HCT116 (cell line): ENCODE results near the gene SGMS1. TPM values are rescaled to one million over a fixed set of nuclear protein-coding genes. Genes with fewer than 3 reads are reported as not detected.

ENCODE experiments used
- ATAC-seq: fragments of 200-7000 bp; cut with Tn5 transposase; 2 replicates; pipeline ENCODE4 v1.9.1; 2020; ENCODE audit warnings: mild to moderate bottlenecking, moderate library complexity
- BruUV-seq: library from RNA; stranded (reverse); fragments of 400-500 nt; replicated peaks from 2 replicates; lab custom pipeline; 2021; lab: Mats Ljungman, UMichigan
- CTCF ChIA-PET: fragments of 300-600 bp; sonication (Branson Sonifier 250); formaldehyde crosslinking; loops from one replicate; lab custom pipeline; 2021; ENCODE audit warnings: antibody characterized with exemption; lab: Charles Lee
- POLR2A ChIA-PET: fragments of 300-600, 350-600 bp; sonication (Branson Sonifier 250); formaldehyde crosslinking; loops from one replicate; lab custom pipeline; 2021; ENCODE audit warnings: antibody characterized with exemption; lab: Charles Lee
- RAD21 ChIA-PET, 2 experiments: fragments of 300-600 bp; sonication (Branson Sonifier 250); formaldehyde crosslinking; loops; one replicate each; lab custom pipeline; 2023; ENCODE audit warnings: low total read pairs in 2 of 2; ENCODE audit not compliant: uncharacterized antibody in 2 of 2, unreplicated experiment in 2 of 2, low non-redundant PET in 1 of 2; lab: Charles Lee
- DNase-seq: peaks from one replicate; pipeline ENCODE4 v3.0.0-alpha.2; 2010; ENCODE audit warnings: low read depth, low spot score
- H2AFZ ChIP-seq: fragments of 200-600 bp; shearing (Covaris generic), sonication (generic); 2 replicates; pipeline ENCODE4 v1.6.1; 2017; ENCODE audit warnings: low read depth, mixed run types, mixed read lengths, antibody characterized with exemption, low read length; ENCODE audit not compliant: poor library complexity, severe bottlenecking
- H3K27ac ChIP-seq: 2 replicates; pipeline ENCODE4 v1.5.1; 2012; ENCODE audit warnings: low read depth, low read length
- H3K27me3 ChIP-seq: fragments of 200-600 bp; sonication (generic); 2 replicates; pipeline ENCODE4 v1.6.1; 2016; ENCODE audit warnings: mixed run types, low read length, mixed read lengths; ENCODE audit not compliant: insufficient read depth
- H3K36me3 ChIP-seq, 2 experiments: fragments of 200-500 bp in 1 of 2; fragments of 200-600 bp in 1 of 2; sonication (Bioruptor generic) in 1 of 2; sonication (generic) in 1 of 2; 2 replicates each; pipeline versions ENCODE4 v1.5.1 to v1.6.1; 2014 to 2016; ENCODE audit warnings: low read length in 2 of 2, inconsistent platforms in 1 of 2, mixed read lengths in 1 of 2, mixed run types in 1 of 2; ENCODE audit not compliant: insufficient read depth in 2 of 2, control insufficient read depth in 1 of 2
- H3K4me1 ChIP-seq, 2 experiments: fragments of 200-600 bp in 1 of 2; sonication (generic) in 1 of 2; 2 replicates each; pipeline versions ENCODE4 v1.5.1 to v1.6.1; 2012 to 2017; ENCODE audit warnings: low read length in 2 of 2, inconsistent platforms in 1 of 2, mild to moderate bottlenecking in 1 of 2, mixed read lengths in 1 of 2, mixed run types in 1 of 2, moderate library complexity in 1 of 2; ENCODE audit not compliant: insufficient read depth in 2 of 2, control insufficient read depth in 1 of 2
- H3K4me2 ChIP-seq: fragments of 200-600 bp; sonication (generic); 2 replicates; pipeline ENCODE4 v1.6.1; 2017; ENCODE audit warnings: mixed run types, low read length, mixed read lengths
- H3K4me3 ChIP-seq, 2 experiments: fragments of 200-600 bp in 1 of 2; sonication (generic) in 1 of 2; replicated peaks in 1 of 2; 2 replicates each; pipeline ENCODE4 v1.5.1; 2011 to 2016; ENCODE audit warnings: low read length in 2 of 2, control low read depth in 1 of 2, low read depth in 1 of 2, mild to moderate bottlenecking in 1 of 2, mixed read lengths in 1 of 2, mixed run types in 1 of 2
- H3K79me2 ChIP-seq: fragments of 200-600 bp; sonication (generic); 2 replicates; pipeline ENCODE4 v1.6.1; 2017; ENCODE audit warnings: mild to moderate bottlenecking, mixed run types, low read length, moderate library complexity, mixed read lengths; ENCODE audit not compliant: insufficient read depth
- H3K9ac ChIP-seq: fragments of 200-600 bp; sonication (generic); 2 replicates; pipeline ENCODE4 v1.6.1; 2016; ENCODE audit warnings: low read length, mixed read lengths
- H3K9me2 ChIP-seq: fragments of 200-600 bp; sonication (generic), shearing (Covaris generic); 2 replicates; pipeline ENCODE4 v1.6.1; 2017; ENCODE audit warnings: mixed run types, mild to moderate bottlenecking, moderate library complexity; ENCODE audit not compliant: insufficient read depth
- H3K9me3 ChIP-seq, 2 experiments: fragments of 200-500 bp in 1 of 2; fragments of 200-600 bp in 1 of 2; sonication (Bioruptor generic) in 1 of 2; sonication (generic) in 1 of 2; 2 replicates each; pipeline ENCODE4 v1.6.1; 2014 to 2017; ENCODE audit warnings: low read length in 2 of 2, mixed read lengths in 2 of 2, inconsistent platforms in 1 of 2, low read depth in 1 of 2, mild to moderate bottlenecking in 1 of 2, mixed run types in 1 of 2, moderate library complexity in 1 of 2; ENCODE audit not compliant: control insufficient read depth in 1 of 2, insufficient read depth in 1 of 2
- H4K20me1 ChIP-seq: fragments of 200-600 bp; sonication (generic), shearing (Covaris generic); 2 replicates; pipeline ENCODE4 v1.6.1; 2017; ENCODE audit warnings: mixed run types, mild to moderate bottlenecking, moderate library complexity; ENCODE audit not compliant: insufficient read depth
- CBX3 ChIP-seq: IDR thresholded peaks from 2 replicates; pipeline ENCODE4 v1.6.1; 2012; ENCODE audit warnings: low read depth
- EZH2 ChIP-seq: fragments of 200-600 bp; sonication (generic); IDR thresholded peaks from 2 replicates; pipeline ENCODE4 v1.6.1; 2017; ENCODE audit warnings: antibody characterized with exemption, mixed run types
- EZH2phosphoT487 ChIP-seq: fragments of 200-600 bp; IDR thresholded peaks from 2 replicates; pipeline ENCODE4 v1.6.1; 2018; ENCODE audit warnings: antibody characterized with exemption, borderline replicate concordance
- JUND ChIP-seq: IDR thresholded peaks from 2 replicates; pipeline ENCODE4 v1.6.1; 2012
- POLR2A ChIP-seq: IDR thresholded peaks from 2 replicates; pipeline ENCODE4 v1.7.0; 2011; ENCODE audit warnings: borderline replicate concordance; ENCODE audit not compliant: insufficient read depth, insufficient read length; ENCODE audit errors: extremely low read depth
- POLR2AphosphoS5 ChIP-seq: IDR thresholded peaks from 2 replicates; pipeline ENCODE4 v1.6.1; 2011; ENCODE audit warnings: mild to moderate bottlenecking, low read depth, low read length, moderate library complexity
- SIN3A ChIP-seq: IDR thresholded peaks from 2 replicates; pipeline ENCODE4 v1.6.1; 2012; ENCODE audit warnings: low read depth
- SP1 ChIP-seq: IDR thresholded peaks from 2 replicates; pipeline ENCODE4 v1.6.1; 2012; ENCODE audit warnings: low read depth
- SRF ChIP-seq: IDR thresholded peaks from 2 replicates; pipeline ENCODE4 v1.6.1; 2012; ENCODE audit warnings: low read depth
- TCF7L2 ChIP-seq: IDR thresholded peaks from 2 replicates; pipeline ENCODE4 v1.7.0; 2011; ENCODE audit warnings: borderline replicate concordance, inconsistent platforms; ENCODE audit not compliant: insufficient read depth, insufficient read length; ENCODE audit errors: extremely low read depth
- ZNF274 ChIP-seq: fragments of 200-500 bp; sonication (Bioruptor generic); IDR thresholded peaks from 2 replicates; pipeline ENCODE4 v1.6.1; 2014; ENCODE audit warnings: mild to moderate bottlenecking, low read depth, low read length, inconsistent platforms
- intact Hi-C: fragments of 100-400 bp; cut with micrococcal nuclease; formaldehyde crosslinking; loops from 2 replicates; pipeline ENCODE4 v1.10.0; 2022
- total RNA-seq: library from RNA; stranded (reverse); gene quantifications from one replicate; pipeline ENCODE4 v1.2.1, GENCODE V29; 2021; ENCODE audit not compliant: unreplicated experiment
- TF ChIP-seq, protein P1 (sequence below): IDR thresholded peaks from 2 replicates; pipeline ENCODE4 v1.6.1; 2012; ENCODE audit warnings: low read depth
- TF ChIP-seq, protein P2 (sequence below): IDR thresholded peaks from 2 replicates; pipeline ENCODE4 v1.6.1; 2011; ENCODE audit warnings: mild to moderate bottlenecking, low read length, moderate library complexity; ENCODE audit not compliant: insufficient replicate concordance; ENCODE audit errors: extremely low read depth
- TF ChIP-seq, protein P3 (sequence below), 3 experiments: fragments of 200-600 bp in 1 of 3; sonication (generic) in 1 of 3; IDR thresholded peaks in 2 of 3; conservative IDR thresholded peaks in 1 of 3; 2 replicates each; pipeline ENCODE4 v1.5.1; 2012 to 2017; ENCODE audit warnings: low read depth in 2 of 3, low read length in 2 of 3, antibody characterized with exemption in 1 of 3, borderline replicate concordance in 1 of 3, control low read depth in 1 of 3, mild to moderate bottlenecking in 1 of 3, mixed read lengths in 1 of 3, mixed run types in 1 of 3, moderate library complexity in 1 of 3; ENCODE audit not compliant: insufficient read depth in 1 of 3

SGMS1 gene
- total RNA-seq, 1 experiment from 2014 or later, result 29.1 TPM

DNA sequence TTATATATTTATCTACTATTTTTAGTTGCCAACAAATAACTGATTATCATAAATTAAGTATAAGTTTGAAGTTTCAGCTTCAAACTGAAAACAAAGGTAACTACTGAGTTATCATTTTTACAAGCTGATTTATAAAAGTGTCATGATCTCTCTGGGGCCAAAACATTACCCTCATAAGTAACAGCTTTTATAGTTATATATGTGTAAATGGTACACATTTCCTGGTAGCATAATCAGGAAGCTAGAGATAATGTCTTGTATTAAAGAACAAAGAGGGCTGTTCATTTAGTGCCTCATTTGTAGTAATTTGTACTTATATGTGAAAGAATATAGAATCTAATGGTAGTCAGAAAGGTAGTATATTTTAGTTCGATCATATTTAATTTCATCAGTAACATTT is 162.6 kb downstream of the SGMS1 start:
- BruUV-seq, result no TSS peak
- H2AFZ ChIP-seq, result no peak overlapping the region
- H3K4me2 ChIP-seq, result no peak overlapping the region
- H3K4me3 ChIP-seq, result no peak overlapping the region
- no peaks in the 10 kb centered on the region for H4K20me1 ChIP-seq
- H3K79me2 ChIP-seq, result no peaks in the 10 kb centered on the region
- ChIA-PET POLR2A (no interaction called here), CTCF (no interaction called here), RAD21 (no interaction called here)
- no peaks in the 10 kb centered on the region for H3K9me2 ChIP-seq
- H3K9ac ChIP-seq, result no peak overlapping the region
- no peak overlapping the region for H3K27ac ChIP-seq
- no peaks in the 10 kb centered on the region for H3K27me3 ChIP-seq
- no peaks in the 10 kb centered on the region for H3K36me3 ChIP-seq
- ATAC-seq (no peak), DNase-seq (no peak)
- H3K4me1 ChIP-seq, result no peaks in the 10 kb centered on the region
- intact Hi-C loops, result no loop called here
- H3K9me3 ChIP-seq, result no peaks in the 10 kb centered on the region
- TF ChIP-seq ZNF274 (no peak), EZH2phosphoT487 (no peak), JUND (no peak), SP1 (no peak), POLR2A (no peak)
- TF ChIP-seq, protein P1, sequence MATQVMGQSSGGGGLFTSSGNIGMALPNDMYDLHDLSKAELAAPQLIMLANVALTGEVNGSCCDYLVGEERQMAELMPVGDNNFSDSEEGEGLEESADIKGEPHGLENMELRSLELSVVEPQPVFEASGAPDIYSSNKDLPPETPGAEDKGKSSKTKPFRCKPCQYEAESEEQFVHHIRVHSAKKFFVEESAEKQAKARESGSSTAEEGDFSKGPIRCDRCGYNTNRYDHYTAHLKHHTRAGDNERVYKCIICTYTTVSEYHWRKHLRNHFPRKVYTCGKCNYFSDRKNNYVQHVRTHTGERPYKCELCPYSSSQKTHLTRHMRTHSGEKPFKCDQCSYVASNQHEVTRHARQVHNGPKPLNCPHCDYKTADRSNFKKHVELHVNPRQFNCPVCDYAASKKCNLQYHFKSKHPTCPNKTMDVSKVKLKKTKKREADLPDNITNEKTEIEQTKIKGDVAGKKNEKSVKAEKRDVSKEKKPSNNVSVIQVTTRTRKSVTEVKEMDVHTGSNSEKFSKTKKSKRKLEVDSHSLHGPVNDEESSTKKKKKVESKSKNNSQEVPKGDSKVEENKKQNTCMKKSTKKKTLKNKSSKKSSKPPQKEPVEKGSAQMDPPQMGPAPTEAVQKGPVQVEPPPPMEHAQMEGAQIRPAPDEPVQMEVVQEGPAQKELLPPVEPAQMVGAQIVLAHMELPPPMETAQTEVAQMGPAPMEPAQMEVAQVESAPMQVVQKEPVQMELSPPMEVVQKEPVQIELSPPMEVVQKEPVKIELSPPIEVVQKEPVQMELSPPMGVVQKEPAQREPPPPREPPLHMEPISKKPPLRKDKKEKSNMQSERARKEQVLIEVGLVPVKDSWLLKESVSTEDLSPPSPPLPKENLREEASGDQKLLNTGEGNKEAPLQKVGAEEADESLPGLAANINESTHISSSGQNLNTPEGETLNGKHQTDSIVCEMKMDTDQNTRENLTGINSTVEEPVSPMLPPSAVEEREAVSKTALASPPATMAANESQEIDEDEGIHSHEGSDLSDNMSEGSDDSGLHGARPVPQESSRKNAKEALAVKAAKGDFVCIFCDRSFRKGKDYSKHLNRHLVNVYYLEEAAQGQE, result no peak

DNA sequence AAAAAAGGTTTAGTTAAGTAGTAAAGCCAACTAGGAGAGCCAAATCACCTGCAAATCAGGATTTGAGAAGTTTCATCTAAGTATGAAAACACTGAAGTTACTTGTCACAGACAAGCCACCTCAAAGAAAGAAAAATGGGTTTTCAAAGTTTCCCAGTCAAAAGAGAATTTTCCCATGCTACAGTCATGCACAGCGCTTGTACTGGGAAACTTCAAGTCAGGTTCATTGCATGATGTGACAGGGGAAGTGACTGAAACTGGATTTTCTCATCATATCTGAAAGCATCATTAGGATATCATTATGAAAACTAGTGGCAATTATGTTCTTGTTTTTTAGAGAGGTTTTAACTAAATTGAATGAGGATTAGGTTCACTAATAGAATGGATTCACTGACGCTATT is 167.0 kb downstream of the SGMS1 start:
- Histone ChIP-seq H3K36me3 (no peaks in the 10 kb centered on the region), H3K27ac (no peak overlapping the region), H3K4me3 (no peak overlapping the region), H3K27me3 (no peaks in the 10 kb centered on the region), H3K9me2 (no peaks in the 10 kb centered on the region), H4K20me1 (no peaks in the 10 kb centered on the region), H3K79me2 (no peaks in the 10 kb centered on the region), H3K4me2 (no peak overlapping the region), H3K9ac (no peak overlapping the region), H3K4me1 (no peaks in the 10 kb centered on the region), H3K9me3 (no peaks in the 10 kb centered on the region), H2AFZ (no peak overlapping the region)
- no peak for DNase-seq
- no TSS peak for BruUV-seq
- intact Hi-C loops, result no loop called here
- ChIA-PET POLR2A (no interaction called here), RAD21 (no interaction called here), CTCF (no interaction called here)
- no peak for ATAC-seq
- TF ChIP-seq POLR2A (no peak), ZNF274 (no peak), EZH2 (no peak), POLR2AphosphoS5 (no peak), SIN3A (no peak), CBX3 (no peak), SRF (no peak), TCF7L2 (no peak)
- TF ChIP-seq, protein P2, sequence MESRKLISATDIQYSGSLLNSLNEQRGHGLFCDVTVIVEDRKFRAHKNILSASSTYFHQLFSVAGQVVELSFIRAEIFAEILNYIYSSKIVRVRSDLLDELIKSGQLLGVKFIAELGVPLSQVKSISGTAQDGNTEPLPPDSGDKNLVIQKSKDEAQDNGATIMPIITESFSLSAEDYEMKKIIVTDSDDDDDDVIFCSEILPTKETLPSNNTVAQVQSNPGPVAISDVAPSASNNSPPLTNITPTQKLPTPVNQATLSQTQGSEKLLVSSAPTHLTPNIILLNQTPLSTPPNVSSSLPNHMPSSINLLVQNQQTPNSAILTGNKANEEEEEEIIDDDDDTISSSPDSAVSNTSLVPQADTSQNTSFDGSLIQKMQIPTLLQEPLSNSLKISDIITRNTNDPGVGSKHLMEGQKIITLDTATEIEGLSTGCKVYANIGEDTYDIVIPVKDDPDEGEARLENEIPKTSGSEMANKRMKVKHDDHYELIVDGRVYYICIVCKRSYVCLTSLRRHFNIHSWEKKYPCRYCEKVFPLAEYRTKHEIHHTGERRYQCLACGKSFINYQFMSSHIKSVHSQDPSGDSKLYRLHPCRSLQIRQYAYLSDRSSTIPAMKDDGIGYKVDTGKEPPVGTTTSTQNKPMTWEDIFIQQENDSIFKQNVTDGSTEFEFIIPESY, result no peak
- TF ChIP-seq, protein P3, sequence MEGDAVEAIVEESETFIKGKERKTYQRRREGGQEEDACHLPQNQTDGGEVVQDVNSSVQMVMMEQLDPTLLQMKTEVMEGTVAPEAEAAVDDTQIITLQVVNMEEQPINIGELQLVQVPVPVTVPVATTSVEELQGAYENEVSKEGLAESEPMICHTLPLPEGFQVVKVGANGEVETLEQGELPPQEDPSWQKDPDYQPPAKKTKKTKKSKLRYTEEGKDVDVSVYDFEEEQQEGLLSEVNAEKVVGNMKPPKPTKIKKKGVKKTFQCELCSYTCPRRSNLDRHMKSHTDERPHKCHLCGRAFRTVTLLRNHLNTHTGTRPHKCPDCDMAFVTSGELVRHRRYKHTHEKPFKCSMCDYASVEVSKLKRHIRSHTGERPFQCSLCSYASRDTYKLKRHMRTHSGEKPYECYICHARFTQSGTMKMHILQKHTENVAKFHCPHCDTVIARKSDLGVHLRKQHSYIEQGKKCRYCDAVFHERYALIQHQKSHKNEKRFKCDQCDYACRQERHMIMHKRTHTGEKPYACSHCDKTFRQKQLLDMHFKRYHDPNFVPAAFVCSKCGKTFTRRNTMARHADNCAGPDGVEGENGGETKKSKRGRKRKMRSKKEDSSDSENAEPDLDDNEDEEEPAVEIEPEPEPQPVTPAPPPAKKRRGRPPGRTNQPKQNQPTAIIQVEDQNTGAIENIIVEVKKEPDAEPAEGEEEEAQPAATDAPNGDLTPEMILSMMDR (IDR thresholded peaks at IDR 0.05 in 2 of 3, conservative IDR thresholded peaks at IDR 0.05 in 1 of 3; ENCODE audit: borderline replicate concordance in 1 of 3, insufficient read depth in 1 of 3, low read depth in 2 of 3, low read length in 2 of 3), result no peak
